ENCODE data around the gene MRPL2.
"Not testable (repeated sequence)": the region's sequence is repeated elsewhere in the genome, so short reads cannot be mapped to it uniquely, and the experiment has no call there.

Gene MRPL2

GRCh38 chr6:43053545-43054205 lies 5.6 kb downstream of the MRPL2 start, which contains the start of gene CUL7:
CUL7 (minus strand) TSS chr6:43053851; CDS start chr6:43052788, 1,063 bp downstream.
- in situ Hi-C loops (cut with MboI; ENCODE audit: low sequenced_read_pairs) = no loop called here

GRCh38 chr6:43052842-43053544 lies 6.2 kb downstream of the MRPL2 start:
- in situ Hi-C loops (cut with MboI; ENCODE audit: low sequenced_read_pairs) = no loop called here

GRCh38 chr6:43052225-43052841 lies 6.9 kb downstream of the MRPL2 start:
- in situ Hi-C loops (cut with MboI; ENCODE audit: low sequenced_read_pairs) = no loop called here

- in situ Hi-C loops (cut with MboI; ENCODE audit: low sequenced_read_pairs) = no loop called here
Measured at GRCh38 chr6:43050981-43051380, 8.3 kb downstream of the MRPL2 start.

DNA sequence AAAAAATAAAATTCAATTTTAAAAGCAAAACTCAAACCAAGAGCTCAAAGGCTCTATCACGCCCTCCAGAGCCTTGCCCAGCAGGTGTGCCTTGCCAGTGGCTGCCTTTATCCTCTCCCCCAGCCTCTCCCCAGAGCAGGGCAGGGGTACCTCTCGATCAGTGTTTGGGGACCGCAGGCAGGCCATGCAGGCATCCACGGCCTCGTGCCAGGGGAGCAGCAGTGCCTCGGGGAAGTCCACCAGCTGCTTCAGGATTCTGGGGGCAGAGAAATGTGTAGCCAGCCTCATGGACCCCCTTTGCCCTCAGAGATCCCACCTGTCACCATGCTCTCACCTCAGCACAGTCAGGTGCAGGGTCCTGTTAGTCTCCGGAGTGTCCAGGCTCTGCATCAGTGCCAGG lies 11.2 kb downstream of the MRPL2 start:
- in situ Hi-C loops (cut with MboI; ENCODE audit: low sequenced_read_pairs) = no loop called here

- in situ Hi-C loops (cut with MboI; ENCODE audit: low sequenced_read_pairs) = no loop called here
Measured at GRCh38 chr6:43045371-43045930, 13.8 kb downstream of the MRPL2 start.

DNA sequence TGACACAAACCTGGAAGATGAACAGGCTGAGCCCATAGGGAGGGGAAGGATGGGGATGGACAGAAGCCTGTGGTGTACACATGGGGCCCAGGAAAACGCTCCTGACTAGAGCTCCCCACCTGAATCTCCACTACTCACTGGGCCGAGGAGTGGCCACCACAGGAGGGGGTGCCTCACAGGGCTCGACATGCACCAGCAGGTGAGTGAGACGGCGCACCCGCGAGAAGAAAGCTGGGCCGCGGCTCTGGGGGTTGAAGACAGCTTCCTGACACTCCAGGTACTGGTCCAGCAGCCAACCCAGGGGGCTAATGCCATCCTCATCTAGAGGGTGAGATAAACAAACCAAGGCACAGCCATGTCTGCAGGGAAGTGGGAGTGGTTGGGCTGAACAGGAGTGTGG lies 15.9 kb downstream of the MRPL2 start:
- in situ Hi-C loops (cut with MboI; ENCODE audit: low sequenced_read_pairs) = no loop called here

DNA sequence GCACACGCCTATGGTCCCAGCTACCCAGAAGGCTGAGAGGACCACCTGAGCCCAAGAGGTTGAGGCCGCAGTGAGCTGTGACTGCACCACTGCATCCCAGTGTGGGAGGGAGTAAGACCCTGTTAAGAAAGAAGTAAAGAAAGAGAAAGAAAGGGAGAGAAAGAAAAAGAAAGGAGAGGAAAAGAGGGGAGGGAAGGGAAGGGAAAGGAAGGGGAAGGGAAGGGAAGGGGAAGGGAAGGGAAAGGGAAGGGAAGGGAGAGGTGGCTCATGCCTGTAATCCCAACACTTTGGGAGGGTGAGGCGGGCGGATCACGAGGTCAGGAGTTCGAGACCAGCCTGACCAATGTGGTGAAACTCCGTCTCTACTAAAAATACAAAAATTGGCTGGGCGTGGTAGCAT lies 17.8 kb downstream of the MRPL2 start:
- in situ Hi-C loops (cut with MboI; ENCODE audit: low sequenced_read_pairs) = not testable (repeated sequence)

DNA sequence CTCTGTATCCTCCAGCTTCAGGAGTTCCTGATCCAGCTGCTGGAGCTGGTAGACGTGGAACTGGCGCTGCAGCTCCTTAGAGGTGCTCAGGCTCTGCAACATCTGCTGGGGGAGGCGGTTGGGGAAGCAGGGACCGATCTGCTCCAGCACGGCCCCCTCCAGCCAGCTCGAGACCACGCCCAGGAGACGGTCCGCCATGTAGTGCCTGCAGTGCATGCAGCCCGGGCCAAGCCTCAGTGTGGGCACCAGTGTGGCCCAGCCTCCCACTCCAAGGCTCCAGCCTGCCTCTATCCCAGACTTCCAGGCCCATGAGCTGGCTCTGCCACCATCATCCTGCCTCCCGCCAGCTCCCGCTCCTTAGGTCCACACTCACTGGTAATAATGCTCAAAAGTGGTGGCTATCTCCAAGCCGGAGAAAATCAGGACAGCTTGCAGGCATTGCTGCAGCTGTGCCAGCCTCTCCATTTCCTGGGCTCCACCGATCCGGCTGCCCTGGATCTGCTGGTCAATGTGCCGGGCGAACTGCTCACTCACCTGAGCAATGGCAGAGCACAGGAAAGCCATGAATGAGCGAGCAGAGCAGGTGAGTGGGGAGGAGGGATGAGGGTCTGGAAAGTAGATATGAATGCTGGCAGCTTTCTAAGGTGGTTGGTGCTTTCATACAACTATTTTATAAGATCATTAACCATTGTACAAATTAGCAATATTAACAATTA lies 18.5 kb downstream of the MRPL2 start:
- in situ Hi-C loops (cut with MboI; ENCODE audit: low sequenced_read_pairs) = no loop called here

DNA sequence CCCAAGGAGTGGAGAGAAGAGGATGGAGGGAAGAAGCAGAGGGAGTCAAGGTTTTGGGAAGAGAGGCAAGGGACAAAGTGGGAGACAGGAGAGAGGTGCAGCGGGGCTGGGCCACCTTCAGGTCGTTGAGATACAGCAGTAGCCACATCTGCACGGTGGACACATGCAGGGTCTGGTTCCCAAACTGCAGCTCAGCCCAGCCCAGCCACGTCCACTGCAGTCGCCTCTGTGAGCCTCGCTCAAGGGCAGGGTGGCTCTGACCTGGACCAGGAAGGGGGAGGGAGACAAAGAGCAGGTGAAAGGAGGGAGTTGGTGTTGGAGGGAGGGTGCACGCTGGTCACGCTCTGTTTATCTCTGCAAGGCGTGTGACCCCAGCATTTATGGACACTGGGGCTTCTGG lies 20.5 kb downstream of the MRPL2 start:
- in situ Hi-C loops (cut with MboI; ENCODE audit: low sequenced_read_pairs) = no loop called here

- in situ Hi-C loops (cut with MboI; ENCODE audit: low sequenced_read_pairs) = no loop called here
Measured at GRCh38 chr6:43037706-43038105, 21.5 kb downstream of the MRPL2 start.

DNA sequence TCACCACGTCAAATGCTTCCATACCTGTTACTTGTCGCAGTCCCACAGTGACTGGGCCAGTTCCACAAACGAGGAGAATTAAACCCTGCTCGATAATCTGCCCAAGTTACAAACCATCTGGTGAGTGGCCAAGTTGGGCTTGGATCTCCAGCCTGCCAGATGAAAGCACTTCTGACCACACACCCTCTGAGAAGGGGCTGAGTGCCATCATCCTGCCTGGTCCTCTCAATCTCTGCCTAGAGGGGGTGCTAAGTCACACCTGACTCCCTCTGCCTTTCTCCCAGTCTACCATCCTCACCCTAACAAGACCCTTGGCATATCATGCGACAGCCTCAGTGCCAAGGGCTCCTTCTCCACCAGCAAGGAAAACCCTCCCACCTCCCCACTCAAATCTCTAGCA lies 22.0 kb downstream of the MRPL2 start:
- in situ Hi-C loops (cut with MboI; ENCODE audit: low sequenced_read_pairs) = no loop called here

- in situ Hi-C loops (cut with MboI; ENCODE audit: low sequenced_read_pairs) = no loop called here
Measured at GRCh38 chr6:43036712-43037111, 22.5 kb downstream of the MRPL2 start.

DNA sequence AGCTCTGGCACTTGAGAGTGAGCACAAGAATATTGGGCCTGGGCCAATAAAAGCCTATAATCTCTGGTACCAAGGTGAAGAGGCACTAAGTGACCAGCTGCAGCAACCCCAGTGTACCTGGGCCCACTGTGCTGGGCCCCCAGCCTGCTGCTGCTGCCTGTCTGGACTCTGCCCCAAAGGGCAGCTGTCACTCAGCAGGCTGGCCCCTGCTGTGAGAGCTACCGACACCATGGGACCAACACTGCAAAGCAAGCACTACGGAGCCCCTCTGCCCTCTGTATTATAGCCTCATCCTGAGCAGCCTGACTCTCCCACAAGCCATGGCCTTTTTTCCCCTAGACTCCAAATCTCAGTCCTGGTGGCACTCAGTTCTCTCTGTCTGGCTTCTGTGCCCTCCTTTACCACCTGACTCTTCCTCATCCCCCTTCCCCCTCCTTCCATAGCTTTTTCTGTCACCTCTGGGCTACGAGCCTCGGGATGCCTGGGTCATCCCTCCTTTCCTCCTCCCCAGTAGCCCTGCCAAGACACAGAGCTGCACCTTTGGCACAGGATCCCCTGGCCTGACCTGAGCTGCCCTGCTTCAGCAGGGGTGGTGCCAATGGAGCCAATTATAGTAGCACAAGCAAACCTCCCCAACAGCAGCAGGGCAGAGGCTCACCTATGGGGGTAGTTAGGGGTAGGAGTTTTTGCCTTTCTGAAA lies 23.6 kb downstream of the MRPL2 start:
- in situ Hi-C loops (cut with MboI; ENCODE audit: low sequenced_read_pairs) = no loop called here

GRCh38 chr6:43034190-43034525 lies 25.1 kb downstream of the MRPL2 start:
- in situ Hi-C loops (cut with MboI; ENCODE audit: low sequenced_read_pairs) = no loop called here

GRCh38 chr6:43033496-43034189 lies 25.6 kb downstream of the MRPL2 start:
- in situ Hi-C loops (cut with MboI; ENCODE audit: low sequenced_read_pairs) = no loop called here

DNA sequence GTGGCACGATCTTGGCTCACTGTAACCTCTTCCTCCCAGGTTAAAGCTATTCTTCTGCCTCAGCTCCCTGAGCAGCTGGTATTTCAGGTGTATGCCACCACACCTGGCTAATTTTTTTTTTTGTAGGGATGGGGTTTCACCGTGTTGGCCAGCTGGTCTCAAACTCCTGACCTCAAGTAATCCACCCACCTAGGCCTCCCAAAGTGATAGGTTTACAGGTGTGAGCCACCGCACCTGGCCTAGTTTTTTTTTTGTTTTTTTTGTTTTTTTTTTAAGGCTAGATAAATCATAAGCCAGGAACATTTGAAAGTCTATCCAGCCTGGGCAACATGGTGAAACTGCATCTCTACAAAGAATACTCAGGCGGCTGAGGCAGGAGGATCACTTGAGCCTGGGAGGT lies 26.9 kb downstream of the MRPL2 start:
- in situ Hi-C loops (cut with MboI; ENCODE audit: low sequenced_read_pairs) = no loop called here

- in situ Hi-C loops (cut with MboI; ENCODE audit: low sequenced_read_pairs) = no loop called here
Measured at GRCh38 chr6:43029120-43029519, 30.1 kb downstream of the MRPL2 start.

GRCh38 chr6:43026365-43026764 lies 32.9 kb downstream of the MRPL2 start:
- in situ Hi-C loops (cut with MboI; ENCODE audit: low sequenced_read_pairs) = no loop called here

- in situ Hi-C loops (cut with MboI; ENCODE audit: low sequenced_read_pairs) = no loop called here
Measured at GRCh38 chr6:43024436-43024835, 34.8 kb downstream of the MRPL2 start.
